Fibroblast of the conjunctiva (primary cell): ENCODE measurements around the gene GRAPL.
"Not testable (repeated sequence)": the region's sequence is repeated elsewhere in the genome, so short reads cannot be mapped to it uniquely, and the experiment has no call there.

Experiments used
- DNase-seq: peaks from one replicate; pipeline ENCODE4 v3.0.0-alpha.2; 2010; ENCODE audit warnings: low read depth

The GRAPL gene

GRCh38 chr17:19188870-19189708 lies 61.7 kb downstream of the GRAPL start:
- not testable (repeated sequence) for DNase-seq

- DNase-seq, result not testable (repeated sequence)
Observed at GRCh38 chr17:19189781-19190405, 62.5 kb downstream of the GRAPL start.

GRCh38 chr17:19196382-19197204 lies 69.2 kb downstream of the GRAPL start:
- DNase-seq, result not testable (repeated sequence)

GRCh38 chr17:19202448-19202847 lies 75.1 kb downstream of the GRAPL start:
- DNase-seq, result not testable (repeated sequence)

GRCh38 chr17:19203429-19203828 lies 76.0 kb downstream of the GRAPL start:
- DNase-seq, result not testable (repeated sequence)
